Posterior cingulate gyrus (tissue), 11 donors: ENCODE measurements around the gene ZCCHC14.

Experiments used
- DNase-seq, 10 donors: peaks; one replicate each; pipeline versions ENCODE4 v3.0.0 to v3.0.0-alpha.2; 2020 to 2021; ENCODE audit warnings: mixed read lengths in 3 of 10
- intact Hi-C: fragments of 100-400 bp; cut with DNase I; formaldehyde crosslinking; loops from one replicate; pipeline ENCODE4 v1.15.1; 2023

ZCCHC14 gene

GRCh38 chr16:87438611-87438985, 54.2 kb downstream of the ZCCHC14 start:
- no peak for DNase-seq
- intact Hi-C loops = no loop called here

- intact Hi-C loops = no loop called here
- DNase-seq = peak in 2 of 10 donors; percentile 78 to 83
These were observed 54.8 kb downstream of the ZCCHC14 start for GRCh38 chr16:87437911-87438610.

GRCh38 chr16:87437327-87437726, 55.5 kb downstream of the ZCCHC14 start:
- peak in 2 of 10 donors; percentile 68 to 70 for DNase-seq
- intact Hi-C loops = no loop called here

- intact Hi-C loops = no loop called here
- DNase-seq = peak in 2 of 10 donors; percentile 70 to 77
These were observed 56.3 kb downstream of the ZCCHC14 start for GRCh38 chr16:87436225-87437172.

GRCh38 chr16:87435372-87436224, 57.2 kb downstream of the ZCCHC14 start:
- peak in 2 of 10 donors; percentile 79 to 82 for DNase-seq
- intact Hi-C loops = no loop called here

- DNase-seq = peak in 5 of 10 donors; percentile 27 to 91 (median 43)
- intact Hi-C loops = no loop called here
These were observed 58.6 kb downstream of the ZCCHC14 start for GRCh38 chr16:87434146-87434667.

GRCh38 chr16:87432330-87432915, 60.4 kb downstream of the ZCCHC14 start:
- intact Hi-C loops = no loop called here
- no peak for DNase-seq

GRCh38 chr16:87431926-87432325, 60.9 kb downstream of the ZCCHC14 start:
- intact Hi-C loops = no loop called here
- DNase-seq = peak in 1 of 10 donors; percentile 32

- peak in 2 of 10 donors; percentile 67 to 80 for DNase-seq
- intact Hi-C loops = no loop called here
These were observed 66.2 kb downstream of the ZCCHC14 start for GRCh38 chr16:87426423-87427215.

GRCh38 chr16:87425941-87426340, 66.9 kb downstream of the ZCCHC14 start:
- DNase-seq = peak in 1 of 10 donors; percentile 45
- intact Hi-C loops = no loop called here

- peak in 1 of 10 donors; percentile 70 for DNase-seq
- intact Hi-C loops = no loop called here
These were observed 68.6 kb downstream of the ZCCHC14 start for GRCh38 chr16:87424266-87424665.

- intact Hi-C loops = no loop called here
- DNase-seq = peak in 1 of 10 donors; percentile 47
These were observed 69.4 kb downstream of the ZCCHC14 start for GRCh38 chr16:87423429-87423828.

GRCh38 chr16:87422106-87422505, 70.7 kb downstream of the ZCCHC14 start:
- intact Hi-C loops = no loop called here
- DNase-seq = peak in 1 of 10 donors; percentile 59

- DNase-seq = peak in 1 of 10 donors; percentile 57
- intact Hi-C loops = no loop called here
These were observed 71.6 kb downstream of the ZCCHC14 start for GRCh38 chr16:87421003-87421912.

- intact Hi-C loops = no loop called here
- peak in 1 of 10 donors; percentile 59 for DNase-seq
These were observed 72.5 kb downstream of the ZCCHC14 start for GRCh38 chr16:87420026-87421002.

GRCh38 chr16:87418644-87419043, 74.2 kb downstream of the ZCCHC14 start:
- intact Hi-C loops = loop anchor here (10.0 kb wide), 1 partner anchor 56 kb away; no protein-coding TSS in a partner anchor
- DNase-seq = no peak

- peak in 1 of 10 donors; percentile 50 for DNase-seq
- intact Hi-C loops = loop anchor here (10.0 kb wide), 1 partner anchor 57 kb away; no protein-coding TSS in a partner anchor
These were observed 74.6 kb downstream of the ZCCHC14 start for GRCh38 chr16:87418216-87418615.
